SK-N-MC (cell line): Measurements from ENCODE around the gene PTX4.

Experiments used
- EZH2 ChIP-seq: fragments of 200-600 bp; sonication (generic); IDR thresholded peaks from one replicate; pipeline ENCODE4 v1.6.1; 2017; ENCODE audit warnings: antibody characterized with exemption
- POLR2AphosphoS5 ChIP-seq: IDR thresholded peaks from 2 replicates; pipeline ENCODE4 v1.6.1; 2012; ENCODE audit warnings: mild to moderate bottlenecking, low read depth, low read length, borderline replicate concordance

GRCh38 chr16:1443403-1443973, 45.3 kb downstream of the PTX4 start:
- TF ChIP-seq EZH2 (no peak), POLR2AphosphoS5 (no peak)
